ENCODE results near the gene ABCA1.
"Not testable (repeated sequence)": the region's sequence is repeated elsewhere in the genome, so short reads cannot be mapped to it uniquely, and the experiment has no call there.

ABCA1 gene

GRCh38 chr9:104903609-104904008 lies 24.3 kb downstream of the ABCA1 start:
- no peak for DNase-seq (ENCODE audit: low spot score)

- DNase-seq (ENCODE audit: low spot score), result no peak
Observed at GRCh38 chr9:104900871-104901270, 27.1 kb downstream of the ABCA1 start.

DNA sequence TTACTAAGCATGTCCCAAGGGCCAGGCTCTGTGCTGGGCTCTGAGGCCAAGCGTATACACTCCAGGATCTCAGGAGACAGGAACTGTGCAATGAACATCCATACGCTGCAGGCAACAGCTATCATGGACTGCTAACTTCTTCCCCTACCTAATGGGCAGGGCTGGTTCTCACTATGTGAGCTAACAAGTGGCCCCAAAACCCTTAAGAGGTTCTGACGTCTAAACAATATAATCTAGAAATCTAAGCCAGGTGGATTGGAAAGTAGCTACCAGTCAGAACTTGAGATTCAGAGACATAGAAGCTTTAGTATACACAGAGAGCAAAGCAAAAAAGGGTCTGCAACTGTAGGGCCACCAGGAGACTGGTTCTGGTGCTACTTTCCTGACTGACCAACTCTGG lies 27.6 kb downstream of the ABCA1 start:
- DNase-seq (ENCODE audit: low spot score), result no peak

DNA sequence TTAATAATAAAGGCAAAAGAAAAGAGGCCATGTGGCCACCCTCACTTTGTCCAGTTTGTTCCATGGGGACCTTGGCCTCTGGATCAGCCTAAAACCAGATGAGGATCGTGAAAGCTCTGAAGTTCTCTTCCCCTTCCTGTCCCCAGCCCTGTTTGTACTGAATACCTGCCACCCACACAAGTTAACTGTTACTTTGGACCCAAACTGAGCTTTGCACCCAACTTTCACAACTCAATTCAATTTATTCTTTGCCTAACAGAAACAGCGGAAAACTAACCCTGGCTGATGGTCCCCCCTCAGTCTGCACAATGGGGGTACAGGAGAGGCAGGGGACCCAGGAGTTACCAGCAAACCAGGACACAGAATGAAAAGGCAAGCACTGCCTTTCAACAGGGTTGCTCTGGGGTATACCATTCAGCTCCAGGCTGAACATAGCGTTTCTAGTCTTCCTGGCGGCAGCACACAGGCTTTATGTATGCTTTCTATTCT lies 28.2 kb downstream of the ABCA1 start:
- no peak for DNase-seq (ENCODE audit: low spot score)

GRCh38 chr9:104898376-104898775 lies 29.6 kb downstream of the ABCA1 start:
- DNase-seq (ENCODE audit: low spot score), result not testable (repeated sequence)

- no peak for DNase-seq (ENCODE audit: low spot score)
Observed at GRCh38 chr9:104896131-104896530, 31.8 kb downstream of the ABCA1 start.

GRCh38 chr9:104895572-104895971 lies 32.4 kb downstream of the ABCA1 start:
- no peak for DNase-seq (ENCODE audit: low spot score)

GRCh38 chr9:104892701-104893100 lies 35.3 kb downstream of the ABCA1 start:
- no peak for DNase-seq (ENCODE audit: low spot score)

- no peak for DNase-seq (ENCODE audit: low spot score)
Observed at GRCh38 chr9:104890433-104890770, 37.6 kb downstream of the ABCA1 start.

- no peak for DNase-seq (ENCODE audit: low spot score)
Observed at GRCh38 chr9:104885818-104886709, 41.9 kb downstream of the ABCA1 start.

DNA sequence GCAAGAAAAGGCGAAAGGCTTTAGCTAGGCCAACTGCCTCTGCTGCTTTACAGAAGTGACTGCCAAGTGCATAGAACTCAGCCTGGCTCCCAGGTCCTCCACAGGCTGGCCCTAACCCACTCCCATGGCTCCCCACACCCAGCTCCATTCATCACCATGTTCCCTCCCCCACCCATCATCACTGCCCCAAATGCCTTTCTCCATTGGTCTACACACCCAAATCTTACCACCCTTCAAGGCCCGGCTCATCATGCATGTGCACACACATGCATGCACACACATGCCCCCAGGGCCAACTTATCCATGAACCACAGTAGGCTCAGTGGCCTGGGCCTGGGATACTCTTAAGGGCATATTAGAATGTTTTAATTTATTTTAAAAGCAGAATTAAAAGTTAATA lies 44.8 kb downstream of the ABCA1 start:
- no peak for DNase-seq (ENCODE audit: low spot score)

DNA sequence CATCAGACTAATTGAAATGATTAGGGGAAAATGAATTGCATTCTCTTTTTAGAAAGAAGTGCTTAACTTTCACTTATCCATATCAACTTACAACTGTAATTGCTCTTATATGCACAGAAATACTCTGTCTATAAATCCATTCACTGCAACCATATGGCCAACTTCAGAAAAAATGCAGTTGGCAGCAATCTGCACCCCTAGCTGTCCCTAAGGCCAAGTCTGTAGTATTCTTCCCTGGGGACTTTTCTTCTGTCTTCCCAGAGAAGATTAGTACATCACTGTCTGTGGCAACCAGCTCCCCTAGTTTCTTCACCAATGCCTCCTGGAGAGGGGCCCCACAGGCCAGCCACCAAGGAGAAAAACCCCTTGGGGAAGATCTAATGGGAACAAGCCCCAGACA lies 45.4 kb downstream of the ABCA1 start:
- no peak for DNase-seq (ENCODE audit: low spot score)

DNA sequence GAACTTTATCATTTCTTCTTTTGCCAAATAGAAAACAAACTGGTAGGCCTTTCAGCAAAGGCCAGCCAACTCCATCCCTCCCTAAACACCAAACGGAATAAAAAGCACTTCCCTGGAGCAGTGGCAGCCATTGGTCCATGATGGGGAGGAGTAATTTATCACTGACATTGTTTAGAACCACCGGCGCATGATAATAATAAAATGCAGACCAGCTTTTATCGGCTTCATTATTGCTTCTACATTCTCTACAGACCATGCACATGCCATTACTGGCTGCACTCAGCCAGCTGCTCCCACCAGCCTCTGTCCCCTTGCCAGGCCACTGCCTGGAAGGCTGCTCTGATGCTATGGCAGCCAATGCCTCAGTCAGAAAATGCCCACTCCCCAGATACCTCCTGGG lies 45.9 kb downstream of the ABCA1 start:
- DNase-seq (ENCODE audit: low spot score), result no peak

GRCh38 chr9:104879555-104880309 lies 48.2 kb downstream of the ABCA1 start:
- no peak for DNase-seq (ENCODE audit: low spot score)

- no peak for DNase-seq (ENCODE audit: low spot score)
Observed at GRCh38 chr9:104876587-104876986, 51.4 kb downstream of the ABCA1 start.

GRCh38 chr9:104875897-104876296 lies 52.1 kb downstream of the ABCA1 start:
- DNase-seq (ENCODE audit: low spot score), result no peak

DNA sequence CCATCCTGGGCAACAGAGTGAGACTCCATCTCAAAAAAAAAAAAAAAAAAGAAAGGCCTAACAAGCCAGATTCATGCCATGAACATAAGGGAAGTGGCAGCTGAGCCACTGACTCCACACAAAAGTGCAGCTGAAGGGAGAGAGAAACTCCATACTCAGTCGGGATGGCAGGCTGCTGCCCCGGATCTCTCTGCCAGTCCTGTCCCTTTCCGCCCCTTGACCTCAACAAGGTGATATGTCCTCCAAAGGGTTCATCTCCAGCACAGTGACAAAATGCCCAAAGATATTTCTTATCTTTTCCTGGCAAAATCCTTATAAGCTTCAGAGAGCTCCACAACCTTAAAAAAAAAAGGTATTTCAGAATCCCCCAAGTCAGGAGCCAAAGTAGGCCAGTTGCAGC lies 52.6 kb downstream of the ABCA1 start:
- DNase-seq (ENCODE audit: low spot score), result no peak

DNA sequence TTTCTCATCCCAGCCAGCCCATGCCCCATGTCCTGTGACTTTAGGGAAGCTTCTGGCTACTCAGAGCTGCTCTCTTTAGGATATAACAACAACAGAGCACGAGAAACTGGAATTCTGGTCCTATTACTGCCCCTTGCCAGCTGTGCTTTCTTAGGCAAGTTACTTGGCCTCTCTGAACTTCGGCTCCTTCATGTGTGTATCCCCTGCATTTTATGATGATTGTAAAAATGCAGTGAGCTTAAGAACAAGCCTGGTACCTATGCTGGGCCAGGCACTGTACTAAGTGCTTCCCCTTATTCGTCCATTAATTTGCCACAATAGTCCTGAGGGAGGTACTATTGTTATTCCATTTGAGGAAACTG lies 54.5 kb downstream of the ABCA1 start:
- DNase-seq (ENCODE audit: low spot score), result no peak

DNA sequence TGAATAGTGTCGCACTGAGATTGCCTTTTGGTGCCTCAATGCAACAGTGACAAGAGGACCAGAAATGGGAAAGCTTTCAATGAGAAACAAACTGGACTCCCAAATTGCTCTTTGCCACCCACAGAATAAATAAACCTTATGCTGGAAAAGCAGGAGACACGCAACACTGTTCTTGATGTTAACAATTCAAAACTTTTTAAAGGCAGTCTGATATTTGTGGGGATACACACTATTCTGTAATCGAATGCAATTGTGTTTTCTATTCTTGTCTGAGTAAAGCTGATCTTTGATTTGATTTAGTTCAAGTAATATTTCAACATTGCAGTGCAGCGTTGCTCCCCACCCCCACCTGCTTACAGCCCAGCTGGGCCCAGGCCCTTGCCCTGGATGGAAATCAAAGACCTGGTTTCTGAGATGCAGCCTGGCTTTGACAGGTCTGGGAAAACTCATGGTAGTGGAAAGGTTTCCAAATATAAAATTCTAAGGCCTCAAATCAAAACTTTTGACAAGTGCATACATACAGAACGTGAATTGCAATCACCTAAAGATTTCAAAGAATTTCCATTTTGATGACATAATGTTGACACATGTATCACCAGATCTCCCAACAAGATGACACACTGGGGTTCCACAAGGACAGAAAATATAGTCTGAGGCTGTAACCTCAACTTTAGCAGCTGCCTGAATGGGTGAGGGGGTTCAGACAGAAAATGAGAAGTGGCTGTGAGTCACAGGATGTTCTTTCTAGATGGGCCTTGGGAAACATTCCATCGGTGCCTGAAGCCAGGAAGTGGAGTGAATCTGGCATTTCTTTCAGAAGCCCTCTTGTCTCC lies 55.1 kb downstream of the ABCA1 start:
- no peak for DNase-seq (ENCODE audit: low spot score)

DNA sequence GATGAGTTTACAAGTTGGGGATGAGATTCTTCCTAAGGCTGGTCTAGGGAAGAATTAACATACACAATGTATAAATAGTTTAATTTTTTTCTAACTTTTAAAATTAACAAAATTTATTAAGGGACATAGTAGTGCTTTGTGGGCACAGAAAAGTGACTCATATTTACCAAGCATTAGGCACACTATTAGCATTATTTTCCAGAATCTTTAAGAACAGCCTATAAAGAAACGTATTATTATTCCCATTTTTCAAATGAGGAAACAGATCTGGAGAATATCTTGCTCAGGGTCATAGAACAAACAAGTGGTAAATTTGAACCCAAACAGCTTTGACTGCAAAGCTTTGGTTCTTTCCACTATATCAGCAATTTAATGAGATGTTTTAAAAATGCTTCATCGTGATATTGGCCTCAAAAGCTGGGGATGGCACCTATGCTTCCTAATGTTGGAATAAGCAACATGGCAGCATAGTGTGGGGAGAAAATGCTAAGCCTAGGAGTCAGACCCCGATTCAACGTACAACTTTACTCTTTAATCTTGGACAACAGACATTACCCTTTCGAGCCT lies 55.9 kb downstream of the ABCA1 start:
- no peak for DNase-seq (ENCODE audit: low spot score)

DNA sequence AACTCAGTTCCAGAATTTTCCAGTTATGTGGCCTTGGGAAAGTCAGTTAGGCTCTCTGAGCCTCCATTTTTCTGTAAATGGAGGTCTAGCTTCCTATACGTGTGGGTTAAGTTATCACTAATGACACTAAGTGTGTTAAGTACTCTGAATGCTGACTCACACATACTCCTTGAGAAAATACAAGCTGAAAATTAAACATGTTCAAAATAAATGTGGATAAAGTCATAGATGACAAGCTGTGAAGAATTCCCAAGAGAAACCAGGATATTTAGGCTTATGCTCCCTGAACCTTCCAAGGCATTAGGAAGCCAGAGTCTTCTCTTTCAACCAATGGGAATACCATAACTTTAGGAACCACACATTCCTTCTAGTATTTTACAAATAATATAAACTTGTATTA lies 58.1 kb downstream of the ABCA1 start:
- DNase-seq (ENCODE audit: low spot score), result no peak

Measured in hematopoietic multipotent progenitor cell treated with erythropoietin and hydrocortisone succinate and interleukin-3 and kit ligand, for 15 days (in vitro differentiated cells).